H7 (cell line): ENCODE results near the gene ARMC9. TPM values are rescaled to one million over a fixed set of nuclear protein-coding genes. Genes with fewer than 3 reads are reported as not detected.
"Not testable (repeated sequence)": the region's sequence is repeated elsewhere in the genome, so short reads cannot be mapped to it uniquely, and the experiment has no call there.

ENCODE experiments used
- DNase-seq: peaks from one replicate; pipeline ENCODE4 v3.0.0; 2012
- H3K27me3 ChIP-seq: 2 replicates; pipeline ENCODE4 v1.6.0; 2011; ENCODE audit warnings: mild to moderate bottlenecking, low read length; ENCODE audit not compliant: control insufficient read depth, insufficient read depth
- H3K36me3 ChIP-seq: replicated peaks from 2 replicates; pipeline ENCODE4 v1.5.1; 2011; ENCODE audit warnings: low read length; ENCODE audit not compliant: control insufficient read depth, insufficient read depth
- H3K4me3 ChIP-seq: 2 replicates; pipeline ENCODE4 v1.5.1; 2011; ENCODE audit warnings: low read depth, mild to moderate bottlenecking, control low read depth, low read length, moderate library complexity; ENCODE audit not compliant: insufficient read depth
- total RNA-seq: library from RNA; depleted of rRNA; stranded (reverse); fragments of >200 nt; shearing (Covaris generic); gene quantifications from 2 replicates; pipeline ENCODE4 v1.2.3, GENCODE V29; 2014

ARMC9 gene
- total RNA-seq, 1 experiment from 2014 or later, result 33.6 TPM

DNA sequence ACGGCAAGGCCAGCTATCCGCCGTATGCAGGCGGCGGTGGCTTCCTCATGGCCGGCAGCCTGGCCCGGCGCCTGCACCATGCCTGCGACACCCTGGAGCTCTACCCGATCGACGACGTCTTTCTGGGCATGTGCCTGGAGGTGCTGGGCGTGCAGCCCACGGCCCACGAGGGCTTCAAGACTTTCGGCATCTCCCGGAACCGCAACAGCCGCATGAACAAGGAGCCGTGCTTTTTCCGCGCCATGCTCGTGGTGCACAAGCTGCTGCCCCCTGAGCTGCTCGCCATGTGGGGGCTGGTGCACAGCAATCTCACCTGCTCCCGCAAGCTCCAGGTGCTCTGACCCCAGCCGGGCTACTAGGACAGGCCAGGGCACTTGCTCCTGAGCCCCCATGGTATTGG lies 200.2 kb downstream of the ARMC9 start:
- Histone ChIP-seq H3K36me3 (peaks cover 13% of the 10 kb centered on the region), H3K27me3 (no peaks in the 10 kb centered on the region), H3K4me3 (no peak overlapping the region)
- peak; percentile 46 for DNase-seq

DNA sequence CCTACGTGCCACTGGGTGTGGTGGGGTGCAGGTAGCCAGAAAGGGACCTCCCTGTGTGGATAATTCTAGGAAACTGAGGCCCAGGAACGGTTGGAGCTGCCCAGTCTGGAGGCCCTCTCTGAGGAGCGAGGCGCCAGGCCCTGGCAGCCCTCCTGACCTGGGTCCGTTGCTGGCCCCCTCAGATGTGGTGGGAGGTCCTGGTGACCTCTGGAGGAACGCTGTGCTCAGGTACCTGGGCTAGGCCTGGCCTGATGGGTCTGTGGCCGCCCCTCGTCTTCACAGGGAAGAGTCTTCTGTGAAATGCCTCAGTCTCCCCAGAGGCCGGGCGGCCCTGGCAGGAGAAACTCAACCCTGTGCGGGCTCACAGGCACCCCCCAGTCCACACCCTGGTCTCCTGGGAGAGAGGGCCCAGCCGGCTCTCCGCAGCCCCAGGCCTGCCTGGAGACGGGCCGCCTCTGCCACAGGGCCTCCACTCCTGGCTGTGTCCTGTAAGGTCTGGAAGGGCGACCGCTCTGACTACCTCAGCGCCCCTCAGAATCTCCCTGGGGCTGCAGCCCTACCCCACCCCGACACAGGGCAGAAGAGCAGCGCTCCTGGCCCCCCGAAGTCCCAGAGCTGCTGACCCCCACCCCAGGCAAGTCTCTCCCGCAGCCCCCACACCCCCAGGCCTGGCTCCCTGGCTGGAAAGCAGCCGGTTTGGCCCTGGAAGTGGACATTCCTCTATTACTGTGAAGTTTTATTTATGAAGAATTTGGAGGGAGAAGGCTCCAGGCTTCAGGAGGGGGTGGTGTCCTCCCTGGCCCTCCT lies 200.8 kb downstream of the ARMC9 start:
- H3K36me3 ChIP-seq, result peaks cover 13% of the 10 kb centered on the region
- peak; percentile 63 for DNase-seq
- no peaks in the 10 kb centered on the region for H3K27me3 ChIP-seq
- H3K4me3 ChIP-seq, result no peak overlapping the region

DNA sequence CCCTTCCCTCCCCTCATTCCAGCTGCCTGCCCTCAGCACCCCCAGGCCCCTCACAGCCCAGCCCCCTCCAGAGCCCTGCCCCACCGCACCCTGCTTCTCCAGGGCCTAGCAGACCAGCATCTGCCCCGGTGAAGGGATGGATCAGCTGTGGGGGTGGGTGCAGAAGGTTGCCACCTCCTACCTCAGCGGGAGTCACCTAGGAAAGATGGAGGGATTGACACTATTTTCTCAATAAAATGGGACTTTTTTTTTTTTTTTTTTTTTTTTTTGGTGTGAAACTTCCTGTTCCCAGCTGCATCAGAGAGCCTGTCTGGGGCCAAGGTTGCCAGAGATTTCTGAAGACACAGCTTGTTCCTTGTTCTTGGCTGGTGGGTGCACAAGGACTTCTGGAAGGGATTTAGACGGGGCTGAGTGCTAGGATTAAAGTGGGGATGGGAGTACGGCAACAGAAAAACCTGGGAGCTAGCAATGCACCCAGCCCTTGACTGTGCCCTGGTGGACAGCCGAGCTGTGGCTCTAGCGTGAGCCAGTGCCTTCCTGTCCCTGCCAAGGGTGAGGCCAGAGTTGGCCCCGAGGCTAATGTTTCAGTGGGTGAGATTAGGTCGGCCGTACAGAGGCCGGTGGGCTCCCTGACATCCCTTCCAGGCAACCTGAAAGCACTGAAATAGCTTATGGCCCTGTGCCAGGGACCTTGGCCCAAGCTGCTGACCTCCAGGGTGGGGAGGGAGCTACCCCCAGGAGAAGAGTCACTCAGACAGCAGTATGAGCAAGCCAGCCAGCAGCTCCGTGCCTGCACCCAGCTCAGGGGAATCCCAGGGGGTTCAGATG lies 201.6 kb downstream of the ARMC9 start:
- Histone ChIP-seq H3K36me3 (peaks cover 13% of the 10 kb centered on the region), H3K27me3 (no peaks in the 10 kb centered on the region), H3K4me3 (no peak overlapping the region)
- peak; percentile 72 for DNase-seq

DNA sequence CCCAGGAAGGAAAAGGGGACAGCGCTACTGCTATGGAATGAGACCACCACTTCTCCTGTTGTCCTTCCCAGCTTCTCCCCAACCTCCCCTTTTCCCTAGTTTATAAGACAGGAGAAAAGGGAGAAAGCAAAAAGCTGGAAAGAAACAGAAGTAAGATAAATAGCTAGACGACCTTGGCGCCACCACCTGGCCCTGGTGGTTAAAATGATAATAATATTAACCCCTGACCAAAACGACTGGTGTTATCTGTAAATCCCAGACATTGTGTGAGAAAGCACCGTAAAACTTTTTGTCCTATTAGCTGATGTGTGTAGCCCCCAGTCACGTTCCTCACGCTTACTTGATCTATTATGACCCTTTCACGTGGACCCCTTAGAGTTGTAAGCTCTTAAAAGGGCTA lies 202.2 kb downstream of the ARMC9 start:
- peaks cover 13% of the 10 kb centered on the region for H3K36me3 ChIP-seq
- H3K27me3 ChIP-seq, DNase-seq, H3K4me3 ChIP-seq: not testable (repeated sequence)

DNA sequence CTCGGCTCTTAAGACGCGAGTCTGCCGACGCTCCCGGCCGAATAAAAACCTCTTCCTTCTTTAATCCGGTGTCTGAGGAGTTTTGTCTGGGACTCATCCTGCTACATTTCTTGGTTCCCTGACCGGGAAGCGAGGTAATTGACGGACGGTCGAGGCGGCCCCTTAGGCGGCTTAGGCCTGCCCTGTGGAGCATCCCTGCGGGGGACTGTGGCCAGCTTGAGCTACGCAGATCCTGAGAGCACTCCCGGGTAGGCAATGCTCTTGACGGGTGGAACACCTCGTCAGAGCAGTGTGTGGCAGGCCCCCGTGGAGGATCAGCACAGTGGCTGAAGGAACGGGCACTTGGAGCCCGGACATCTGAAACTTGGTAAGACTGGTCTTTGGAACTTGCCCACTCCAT lies 202.7 kb downstream of the ARMC9 start:
- DNase-seq, result peak; percentile 33
- not testable (repeated sequence) for H3K27me3 ChIP-seq, H3K4me3 ChIP-seq
- H3K36me3 ChIP-seq, result peaks cover 13% of the 10 kb centered on the region

DNA sequence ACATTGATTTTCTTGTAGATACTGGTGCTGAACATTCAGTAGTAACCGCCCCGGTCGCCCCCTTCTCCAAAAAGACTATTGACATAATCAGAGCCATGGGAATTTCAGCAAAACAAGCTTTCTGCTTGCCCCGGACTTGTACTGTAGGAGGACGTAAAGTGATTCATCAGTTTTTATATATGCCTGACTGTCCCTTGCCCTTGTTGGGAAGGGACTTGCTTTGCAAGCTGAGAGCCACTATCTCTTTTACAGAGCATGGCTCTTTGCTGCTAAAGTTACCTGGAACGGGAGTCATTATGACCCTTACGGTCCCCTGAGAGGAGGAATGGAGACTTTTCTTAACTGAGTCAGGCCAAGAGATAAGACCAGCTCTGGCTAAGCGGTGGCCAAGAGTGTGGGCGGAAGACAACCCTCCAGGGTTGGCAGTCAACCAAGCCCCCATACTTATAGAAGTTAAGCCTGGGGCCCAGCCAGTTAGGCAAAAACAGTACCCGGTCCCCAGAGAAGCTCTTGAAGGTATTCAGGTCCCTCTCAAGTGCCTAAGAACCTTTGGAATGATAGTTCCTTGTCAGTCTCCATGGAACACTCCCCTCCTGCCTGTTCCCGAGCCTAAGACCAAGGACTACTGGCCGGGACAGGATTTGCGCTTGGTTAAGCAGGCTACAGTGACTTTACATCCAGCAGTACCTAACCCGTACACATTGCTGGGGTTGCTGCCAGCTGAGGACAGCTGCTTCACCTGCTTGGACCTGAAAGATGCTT lies 205.2 kb downstream of the ARMC9 start:
- not testable (repeated sequence) for DNase-seq, H3K4me3 ChIP-seq, H3K36me3 ChIP-seq, H3K27me3 ChIP-seq

DNA sequence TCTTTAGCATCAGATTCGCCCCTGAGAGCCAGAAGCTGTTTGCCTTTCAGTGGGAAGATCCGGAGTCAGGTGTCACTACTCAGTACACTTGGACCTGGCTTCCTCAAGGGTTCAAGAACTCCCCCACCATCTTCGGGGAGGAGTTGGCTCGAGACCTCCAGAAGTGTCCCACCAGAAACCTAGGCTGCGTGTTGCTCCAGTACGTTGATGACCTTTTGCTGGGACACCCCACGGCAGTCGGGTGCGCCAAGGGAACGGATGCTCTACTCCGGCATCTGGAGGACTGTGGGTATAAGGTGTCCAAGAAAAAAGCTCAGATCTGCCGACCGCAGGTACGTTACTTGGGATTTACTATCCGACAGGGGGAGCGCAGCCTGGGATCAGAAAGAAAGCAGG lies 205.8 kb downstream of the ARMC9 start:
- H3K4me3 ChIP-seq, H3K27me3 ChIP-seq, DNase-seq, H3K36me3 ChIP-seq: not testable (repeated sequence)

DNA sequence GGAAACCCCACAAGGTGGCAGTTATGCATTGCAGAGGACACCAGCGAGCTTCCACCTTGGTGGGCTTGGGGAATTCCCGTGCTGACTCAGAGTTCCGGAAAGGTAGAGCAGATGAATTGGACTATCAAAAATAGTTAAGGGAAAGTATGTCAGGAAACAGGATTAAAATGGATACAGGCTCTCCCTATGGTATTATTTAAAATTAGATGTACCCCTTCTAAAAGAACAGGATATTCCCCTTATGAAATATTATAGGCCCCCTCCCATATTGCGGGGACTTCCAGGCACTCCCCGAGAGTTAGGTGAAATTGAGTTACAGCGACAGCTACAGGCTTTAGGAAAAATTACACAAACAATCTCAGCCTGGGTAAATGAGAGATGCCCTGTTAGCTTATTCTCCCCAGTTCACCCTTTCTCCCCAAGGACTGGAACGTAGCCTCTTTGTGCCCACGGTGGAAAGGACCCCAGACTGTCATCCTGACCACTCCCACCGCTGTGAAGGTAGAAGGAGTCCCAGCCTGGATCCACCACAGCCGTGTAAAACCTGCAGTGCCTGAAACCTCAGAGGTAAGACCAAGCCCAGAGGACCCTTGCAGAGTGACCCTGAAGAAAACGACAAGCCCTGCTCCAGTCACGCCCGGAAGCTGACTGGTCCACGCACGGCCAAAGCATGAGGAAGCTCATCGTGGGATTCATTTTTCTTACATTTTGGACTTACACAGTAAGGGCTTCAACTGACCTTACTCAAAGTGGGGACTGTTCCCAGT lies 207.4 kb downstream of the ARMC9 start:
- DNase-seq, result not testable (repeated sequence)

DNA sequence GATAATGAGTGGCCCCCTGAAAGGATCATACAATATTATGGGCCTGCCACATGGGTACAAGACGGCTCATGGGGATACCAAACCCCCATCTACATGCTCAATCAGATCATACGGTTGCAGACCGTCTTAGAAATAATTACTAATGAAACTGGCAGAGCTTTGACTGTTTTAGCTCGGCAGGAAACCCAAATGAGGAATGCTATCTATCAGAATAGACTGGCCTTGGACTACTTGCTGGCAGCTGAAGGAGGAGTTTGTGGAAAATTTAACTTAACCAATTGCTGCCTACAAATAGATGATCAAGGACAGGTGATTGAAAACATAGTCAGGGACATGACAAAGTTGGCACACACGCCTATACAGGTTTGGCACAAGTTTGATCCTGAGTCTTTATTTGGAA lies 209.3 kb downstream of the ARMC9 start:
- not testable (repeated sequence) for DNase-seq, H3K27me3 ChIP-seq, H3K4me3 ChIP-seq, H3K36me3 ChIP-seq

More for the DNA sequence above, 207.4 kb downstream of the ARMC9 start:
- not testable (repeated sequence) for H3K36me3 ChIP-seq, H3K4me3 ChIP-seq, H3K27me3 ChIP-seq

DNA sequence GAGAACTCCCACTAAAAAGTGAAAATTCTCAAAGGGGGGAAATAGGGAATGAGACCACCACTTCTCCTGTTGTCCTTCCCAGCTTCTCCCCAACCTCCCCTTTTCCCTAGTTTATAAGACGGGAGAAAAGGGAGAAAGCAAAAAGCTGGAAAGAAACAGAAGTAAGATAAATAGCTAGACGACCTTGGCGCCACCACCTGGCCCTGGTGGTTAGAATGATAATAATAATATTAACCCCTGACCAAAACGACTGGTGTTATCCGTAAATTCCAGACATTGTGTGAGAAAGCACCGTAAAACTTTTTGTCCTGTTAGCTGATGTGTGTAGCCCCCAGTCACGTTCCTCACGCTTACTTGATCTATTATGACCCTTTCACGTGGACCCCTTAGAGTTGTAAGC lies 209.9 kb downstream of the ARMC9 start:
- H3K4me3 ChIP-seq, DNase-seq, H3K36me3 ChIP-seq, H3K27me3 ChIP-seq: not testable (repeated sequence)

DNA sequence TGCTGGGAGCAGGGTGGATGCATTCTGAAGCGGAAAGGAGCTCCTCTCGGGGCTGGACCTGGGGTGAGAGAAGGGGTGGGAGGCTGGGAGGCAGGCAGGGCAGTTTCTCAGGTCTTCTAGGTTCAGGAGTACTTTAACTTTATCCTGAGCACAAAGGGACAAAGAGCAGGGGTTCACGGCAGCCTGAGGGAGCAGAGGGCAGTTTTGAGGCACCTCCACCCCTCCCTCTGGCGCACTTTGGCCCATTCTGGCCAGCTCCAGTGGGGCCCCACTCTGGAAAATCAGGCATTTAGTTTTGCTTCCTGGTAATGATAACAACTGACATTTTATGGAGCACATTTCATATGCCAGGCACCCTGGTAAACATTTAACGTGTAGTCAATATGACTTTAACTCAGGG lies 211.3 kb downstream of the ARMC9 start:
- Histone ChIP-seq H3K4me3 (no peak overlapping the region), H3K27me3 (no peaks in the 10 kb centered on the region), H3K36me3 (no peaks in the 10 kb centered on the region)
- no peak for DNase-seq

DNA sequence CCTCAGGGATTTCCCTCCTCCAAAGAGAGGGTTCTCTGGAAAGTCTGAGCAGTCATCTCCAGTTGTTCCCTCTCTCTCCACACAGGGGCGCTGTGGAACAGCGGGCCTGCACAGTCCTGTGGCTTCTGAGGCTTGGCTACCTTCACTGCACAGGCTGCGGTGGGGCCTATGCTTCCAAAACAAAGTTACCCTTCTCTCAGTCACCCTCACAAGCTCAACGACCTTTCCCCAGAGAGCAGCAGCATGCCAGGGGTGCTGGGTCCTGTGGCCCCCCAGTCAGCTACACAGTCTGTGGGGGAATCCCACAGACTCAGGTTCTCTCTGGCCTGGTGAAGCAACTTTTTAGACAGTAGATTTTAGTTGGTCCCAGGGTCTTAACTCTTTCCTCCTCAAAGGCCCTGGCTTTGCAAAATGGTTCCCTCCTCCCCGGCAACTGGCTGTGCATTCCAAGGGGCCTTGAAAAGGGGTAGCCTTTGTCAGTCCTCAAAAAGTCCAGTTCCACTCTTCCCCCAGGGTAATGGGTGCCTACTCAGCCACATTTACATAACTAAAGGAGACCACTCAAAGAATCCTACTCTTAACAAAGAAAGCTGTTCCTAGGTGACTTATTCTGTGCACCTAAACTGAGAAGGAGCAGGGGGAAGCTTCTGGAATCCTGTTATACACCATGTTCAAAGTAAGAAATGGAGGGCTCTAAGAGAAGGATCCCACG lies 212.0 kb downstream of the ARMC9 start:
- Histone ChIP-seq H3K4me3 (no peak overlapping the region), H3K27me3 (no peaks in the 10 kb centered on the region), H3K36me3 (no peaks in the 10 kb centered on the region)
- peak; percentile 72 for DNase-seq

DNA sequence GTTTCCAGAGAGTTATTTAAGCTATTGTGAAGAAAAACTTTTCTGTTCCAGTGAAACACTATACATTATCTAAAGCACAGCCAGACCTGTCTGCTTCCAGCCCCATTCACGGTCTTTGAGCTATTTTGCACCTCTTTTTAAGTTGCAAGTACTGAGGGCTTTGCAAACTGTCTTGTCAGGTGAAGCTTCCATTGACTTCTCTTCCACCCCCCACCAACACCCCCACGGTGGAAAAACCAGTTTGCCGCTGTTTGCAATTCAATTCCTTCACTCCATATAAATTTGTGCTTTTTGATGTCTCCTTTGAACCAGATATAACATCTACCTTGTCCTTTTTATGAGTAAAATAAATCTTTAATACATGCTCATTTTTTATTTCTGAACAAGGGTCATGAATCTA lies 212.8 kb downstream of the ARMC9 start:
- no peaks in the 10 kb centered on the region for H3K36me3 ChIP-seq
- H3K4me3 ChIP-seq, result no peak overlapping the region
- peak; percentile 36 for DNase-seq
- H3K27me3 ChIP-seq, result no peaks in the 10 kb centered on the region
